Muscle of arm (tissue), 14 donors: Measurements from ENCODE around the gene KCNG3. TPM values are rescaled to one million over a fixed set of nuclear protein-coding genes. Genes with fewer than 3 reads are reported as not detected.
A peak's percentile ranks its signal among the peaks of the same experiment; 100 is the strongest.

Source experiments
- DNase-seq: peaks from one replicate; pipeline ENCODE4 v3.0.0-alpha.2; 2013
- long read RNA-seq, 11 donors: transcript quantifications; one replicate each; lab custom pipeline, GENCODE V29; 2026
- polyA plus RNA-seq, 12 donors: library from polyadenylated mRNA; unstranded; fragments of 120-200 nt; gene quantifications; one replicate each; pipeline ENCODE4 v1.2.1, GENCODE V29; 2013; ENCODE audit not compliant: insufficient read length in 12 of 12

KCNG3 gene, protein sequence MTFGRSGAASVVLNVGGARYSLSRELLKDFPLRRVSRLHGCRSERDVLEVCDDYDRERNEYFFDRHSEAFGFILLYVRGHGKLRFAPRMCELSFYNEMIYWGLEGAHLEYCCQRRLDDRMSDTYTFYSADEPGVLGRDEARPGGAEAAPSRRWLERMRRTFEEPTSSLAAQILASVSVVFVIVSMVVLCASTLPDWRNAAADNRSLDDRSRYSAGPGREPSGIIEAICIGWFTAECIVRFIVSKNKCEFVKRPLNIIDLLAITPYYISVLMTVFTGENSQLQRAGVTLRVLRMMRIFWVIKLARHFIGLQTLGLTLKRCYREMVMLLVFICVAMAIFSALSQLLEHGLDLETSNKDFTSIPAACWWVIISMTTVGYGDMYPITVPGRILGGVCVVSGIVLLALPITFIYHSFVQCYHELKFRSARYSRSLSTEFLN
- polyA plus RNA-seq = under 1 TPM in 2 of 12 donors, not detected in 10; 0.06 TPM
- long read RNA-seq, donor 1 = 0 reads
- long read RNA-seq, donor 2 = 0 reads
- long read RNA-seq, donor 3 = 0 reads
- long read RNA-seq, donor 4 = 0 reads
- long read RNA-seq, donor 5 = 0 reads
- long read RNA-seq, donor 6 = 0 reads
- long read RNA-seq, donor 7 = 0 reads
- long read RNA-seq, donor 8 = 0 reads
- long read RNA-seq, donor 9 = 0 reads
- long read RNA-seq, donor 10 = 0 reads
- long read RNA-seq, donor 11 = 0 reads

DNA sequence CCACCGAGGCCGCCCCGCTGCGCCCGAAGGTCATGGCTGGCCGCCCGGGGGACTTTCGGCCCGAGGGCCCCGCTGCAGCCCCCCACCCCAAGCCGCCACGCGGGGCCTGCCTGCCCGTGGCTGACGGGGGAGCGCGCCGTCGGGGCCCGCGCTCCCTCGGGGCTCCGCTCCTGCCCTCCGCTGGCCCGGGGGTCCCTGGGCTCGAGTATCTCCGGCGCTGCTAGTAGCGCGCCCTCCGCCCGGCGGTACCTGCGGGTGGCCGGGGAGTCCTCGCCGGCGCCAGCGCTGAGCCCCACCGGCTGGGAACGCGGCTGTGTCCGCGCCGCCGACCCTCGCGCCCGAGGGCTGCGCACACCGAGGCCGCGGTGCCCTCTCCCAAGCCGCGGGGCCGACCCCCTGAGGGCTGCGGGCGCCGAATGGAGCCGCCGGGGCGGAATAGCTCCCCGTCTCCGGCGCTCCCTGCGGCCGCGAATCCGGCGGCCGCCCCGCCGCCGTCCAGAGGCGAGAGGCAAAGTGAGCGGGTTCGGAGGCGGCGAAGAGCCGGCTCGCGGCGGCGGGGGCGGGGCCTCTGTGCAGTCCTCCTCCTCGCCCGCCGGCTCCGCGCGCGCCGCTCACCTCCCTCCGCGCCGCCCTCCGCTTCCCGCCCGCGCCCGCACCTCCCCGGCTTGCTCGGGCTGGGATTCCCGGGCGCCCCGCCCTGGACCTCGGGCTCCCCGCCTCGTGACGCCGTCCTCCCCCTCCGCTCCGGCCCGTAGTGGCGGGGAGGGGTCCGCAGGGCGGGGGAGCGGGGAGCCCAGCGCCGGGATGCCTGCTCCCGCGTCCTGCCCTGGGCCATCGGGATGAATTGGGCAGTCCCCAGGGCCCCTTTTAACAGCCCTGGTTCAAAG, at the start of gene KCNG3:
TSS of gene KCNG3 (minus strand) at position 515 of the 887 bp plus-strand sequence. CDS start at position 34, 481 bp downstream.
- DNase-seq = peak; percentile 31

DNA sequence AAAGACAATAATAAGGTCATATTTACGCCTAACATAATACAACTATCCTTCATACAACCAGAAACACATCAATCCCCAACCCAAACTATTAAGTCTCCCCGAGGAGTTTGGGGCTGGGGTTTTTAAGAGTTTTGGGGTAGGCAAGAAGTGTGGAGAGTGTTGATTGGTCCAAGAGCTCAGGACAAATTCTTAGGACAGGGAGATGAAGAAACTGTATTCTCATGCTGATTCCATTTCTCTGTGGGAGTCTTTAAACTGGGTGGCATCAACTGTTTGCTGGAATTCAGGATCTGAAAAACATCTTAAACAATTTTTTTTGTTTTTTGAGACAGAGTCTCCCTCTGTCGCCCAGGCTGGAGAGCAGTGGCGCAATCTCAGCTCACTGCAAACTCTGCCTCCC, 49.1 kb upstream of the KCNG3 start:
- DNase-seq = no peak

DNA sequence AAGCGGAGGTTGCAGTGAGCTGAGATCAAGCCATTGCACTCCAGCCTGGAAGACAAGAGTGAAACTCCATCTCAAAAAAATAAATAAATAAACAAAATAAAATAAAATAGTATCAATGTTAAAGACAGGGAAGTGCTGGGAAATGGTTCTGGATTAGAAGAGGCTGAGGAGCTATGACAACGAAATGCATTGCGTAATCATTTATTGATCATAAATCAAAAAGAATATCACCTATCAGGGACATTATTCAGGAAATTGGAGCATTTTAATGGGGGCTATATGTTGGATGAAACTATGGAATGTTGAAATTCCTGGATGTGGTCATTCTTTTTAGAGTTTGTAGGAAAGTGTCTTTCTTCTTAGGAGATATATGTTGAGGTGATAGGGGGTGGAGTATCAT, 43.7 kb upstream of the KCNG3 start:
- no peak for DNase-seq

DNA sequence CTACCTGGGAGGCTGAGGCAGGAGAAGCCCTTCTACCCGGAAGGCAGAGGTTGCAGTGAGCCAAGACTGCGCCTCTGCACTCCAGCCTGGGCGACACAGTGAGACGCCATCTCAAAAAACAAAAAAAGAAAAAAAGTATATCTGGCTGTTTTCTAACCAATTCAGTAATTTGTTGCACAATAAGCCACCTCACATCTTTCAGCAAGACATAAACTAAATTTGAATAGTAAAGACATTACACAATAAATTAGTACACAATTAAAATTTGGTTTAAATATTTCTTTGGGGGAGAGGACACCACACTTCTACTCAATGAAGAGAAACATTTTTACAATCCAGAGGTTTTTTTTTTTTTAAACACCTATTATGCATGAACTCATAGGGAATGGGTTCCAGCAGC, 38.6 kb upstream of the KCNG3 start:
- no peak for DNase-seq

DNA sequence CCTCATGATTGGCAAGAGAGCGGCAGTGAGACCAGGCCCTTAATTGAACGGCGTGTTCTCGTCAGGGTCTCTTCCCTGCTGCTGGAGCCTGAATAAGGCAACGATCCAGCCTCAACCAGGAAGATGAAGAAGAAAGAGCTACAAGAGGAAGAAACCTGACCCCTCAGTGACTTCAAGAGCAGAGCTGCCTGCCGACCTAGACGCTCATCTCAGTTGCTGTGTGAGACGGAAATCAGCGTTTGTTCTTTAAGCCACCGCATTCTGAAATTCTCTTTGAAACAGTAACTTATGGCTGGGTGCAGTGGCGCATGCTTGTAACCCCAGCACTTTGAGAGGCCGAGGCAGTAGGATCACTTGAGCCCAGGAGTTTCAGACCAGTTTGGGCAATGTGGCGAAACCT, 29.6 kb upstream of the KCNG3 start:
- DNase-seq = no peak

DNA sequence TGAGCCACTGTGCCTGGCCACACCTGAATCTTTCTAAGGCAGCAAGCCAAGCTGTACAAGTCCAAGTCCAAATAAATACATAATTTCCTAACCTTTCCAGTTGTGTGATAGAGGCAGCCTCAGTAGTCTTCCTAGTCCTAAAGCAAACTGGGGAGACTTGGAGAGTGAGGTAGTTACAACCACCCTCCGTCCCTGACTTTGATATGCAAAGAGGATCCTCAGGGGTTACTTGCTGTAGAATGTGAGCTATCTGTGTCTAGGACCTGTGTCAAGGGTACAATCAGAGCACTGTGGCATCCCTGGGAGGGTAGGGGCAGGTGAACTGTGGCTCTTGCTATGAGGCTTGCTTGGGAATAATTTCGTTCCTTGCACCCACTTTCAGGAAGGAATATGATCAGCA, 28.3 kb upstream of the KCNG3 start:
- no peak for DNase-seq

DNA sequence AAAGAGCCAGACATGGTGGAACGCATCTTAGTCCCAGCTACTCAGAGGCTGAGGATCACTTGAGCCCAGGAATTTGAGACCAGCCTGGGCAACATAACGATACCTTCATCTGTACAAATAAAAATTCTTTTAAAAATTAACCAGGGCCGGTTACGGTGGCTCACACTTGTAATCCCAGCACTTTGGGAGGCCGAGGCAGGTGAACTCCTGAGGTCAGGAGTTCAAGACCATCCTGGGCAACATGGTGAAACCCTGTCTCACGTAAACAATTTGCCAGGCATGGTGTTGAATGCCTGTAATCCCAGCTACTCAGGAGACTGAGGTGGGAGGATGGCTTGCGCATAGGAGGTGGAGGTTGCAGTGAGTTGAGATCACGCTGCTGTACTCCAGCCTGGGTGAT, 25.8 kb upstream of the KCNG3 start:
- no peak for DNase-seq

DNA sequence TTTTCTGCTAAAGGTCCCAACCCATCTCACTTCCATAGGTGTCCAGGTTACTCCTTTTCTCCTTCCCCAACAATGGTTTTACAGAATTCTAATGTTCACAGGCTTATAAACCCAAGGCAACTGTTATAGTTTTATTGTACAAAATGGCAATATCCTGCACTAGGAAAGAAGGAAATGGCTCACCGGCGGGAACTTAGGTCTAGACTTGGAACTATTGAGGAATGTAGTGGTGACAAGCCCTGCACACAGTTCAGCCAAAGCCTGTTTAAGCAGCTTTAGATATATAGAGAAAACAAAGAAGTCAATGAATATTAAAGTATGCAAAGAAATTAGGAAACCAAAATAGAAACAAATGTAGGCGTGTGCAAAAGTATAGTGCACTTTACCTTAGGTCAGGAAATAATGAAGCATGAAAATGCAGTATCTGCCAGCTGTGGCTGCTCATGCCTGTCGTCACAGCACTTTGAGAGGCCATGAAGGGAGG, 22.7 kb upstream of the KCNG3 start:
- DNase-seq = no peak

DNA sequence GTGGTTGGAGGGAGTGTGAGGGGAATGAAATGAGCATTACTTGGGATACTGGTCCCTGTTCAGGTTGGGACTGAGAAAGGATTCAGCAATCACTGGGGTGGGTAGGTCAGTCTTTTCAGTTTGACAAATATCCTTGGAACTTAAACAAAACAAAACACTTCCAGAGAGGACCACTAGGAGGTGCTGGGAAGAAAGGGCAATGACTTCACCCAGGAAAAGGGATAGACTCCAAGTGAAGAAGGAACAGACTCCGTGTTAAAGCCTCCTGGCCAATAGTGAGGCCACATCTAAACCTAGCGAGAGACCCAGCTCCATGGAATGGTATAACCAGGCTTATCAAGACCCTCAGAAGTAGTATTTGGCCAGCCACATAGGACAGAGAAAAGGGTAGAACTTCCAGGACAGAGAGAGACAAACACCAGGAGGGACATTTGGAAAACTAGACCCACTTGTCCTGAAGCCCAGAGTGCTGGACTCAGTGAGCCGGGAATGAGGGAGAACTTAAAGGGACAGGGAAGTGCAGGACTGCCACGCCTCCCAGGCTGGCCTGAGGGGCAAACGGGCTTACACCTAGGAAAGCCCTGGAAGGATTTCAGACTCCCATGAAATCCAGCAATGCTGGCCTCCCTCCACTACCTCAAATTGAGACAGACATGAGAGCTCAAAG, 19.6 kb upstream of the KCNG3 start:
- DNase-seq = no peak

DNA sequence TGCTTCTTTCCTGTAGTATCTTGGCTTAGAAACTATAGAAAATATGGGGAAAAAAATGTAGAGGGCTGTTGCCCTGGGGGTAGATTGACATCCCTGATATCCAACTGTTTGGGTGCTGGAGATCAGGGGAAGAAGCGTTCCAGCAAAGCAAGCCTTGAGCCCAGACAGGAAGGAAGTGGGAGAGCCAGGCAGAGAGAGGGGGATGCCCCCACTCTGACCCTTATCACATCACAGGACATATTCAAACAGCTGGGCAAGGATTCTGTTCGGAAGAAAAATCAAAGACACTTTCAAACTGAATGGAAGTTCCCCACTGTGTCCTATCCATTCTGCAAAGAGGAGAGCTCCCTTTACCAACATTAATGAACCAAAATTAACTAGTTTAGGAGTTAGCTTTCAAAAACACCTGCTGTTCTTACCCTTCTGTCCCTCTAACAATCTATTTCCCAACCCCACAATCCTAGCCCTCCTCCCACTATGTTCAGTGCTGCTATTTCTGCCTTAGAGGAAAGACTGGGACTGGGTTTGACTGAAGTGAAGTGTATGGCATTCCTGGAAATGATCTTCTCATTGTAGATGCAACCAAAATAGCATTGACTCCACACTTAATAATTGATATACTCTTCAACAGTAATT, 16.9 kb upstream of the KCNG3 start:
- no peak for DNase-seq

DNA sequence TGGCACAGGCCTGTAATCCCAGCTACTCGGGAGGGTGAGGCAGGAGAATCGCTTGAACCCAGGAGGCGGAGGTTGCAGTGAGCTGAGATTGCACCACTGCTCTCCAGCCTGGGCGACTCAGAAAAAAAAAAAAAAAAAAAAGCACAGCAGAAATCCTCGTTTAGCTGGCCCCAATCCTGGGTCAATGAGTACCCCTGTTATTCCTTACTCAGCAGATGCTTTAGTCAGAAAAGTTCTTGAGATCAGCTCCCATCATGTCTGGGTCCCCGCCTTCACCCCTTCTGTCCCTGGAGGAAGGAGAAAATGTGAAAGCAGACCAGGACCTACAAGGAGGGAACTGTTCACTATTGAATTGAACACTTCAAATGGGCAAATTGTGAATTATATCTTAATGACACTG, 16.4 kb upstream of the KCNG3 start:
- no peak for DNase-seq

DNA sequence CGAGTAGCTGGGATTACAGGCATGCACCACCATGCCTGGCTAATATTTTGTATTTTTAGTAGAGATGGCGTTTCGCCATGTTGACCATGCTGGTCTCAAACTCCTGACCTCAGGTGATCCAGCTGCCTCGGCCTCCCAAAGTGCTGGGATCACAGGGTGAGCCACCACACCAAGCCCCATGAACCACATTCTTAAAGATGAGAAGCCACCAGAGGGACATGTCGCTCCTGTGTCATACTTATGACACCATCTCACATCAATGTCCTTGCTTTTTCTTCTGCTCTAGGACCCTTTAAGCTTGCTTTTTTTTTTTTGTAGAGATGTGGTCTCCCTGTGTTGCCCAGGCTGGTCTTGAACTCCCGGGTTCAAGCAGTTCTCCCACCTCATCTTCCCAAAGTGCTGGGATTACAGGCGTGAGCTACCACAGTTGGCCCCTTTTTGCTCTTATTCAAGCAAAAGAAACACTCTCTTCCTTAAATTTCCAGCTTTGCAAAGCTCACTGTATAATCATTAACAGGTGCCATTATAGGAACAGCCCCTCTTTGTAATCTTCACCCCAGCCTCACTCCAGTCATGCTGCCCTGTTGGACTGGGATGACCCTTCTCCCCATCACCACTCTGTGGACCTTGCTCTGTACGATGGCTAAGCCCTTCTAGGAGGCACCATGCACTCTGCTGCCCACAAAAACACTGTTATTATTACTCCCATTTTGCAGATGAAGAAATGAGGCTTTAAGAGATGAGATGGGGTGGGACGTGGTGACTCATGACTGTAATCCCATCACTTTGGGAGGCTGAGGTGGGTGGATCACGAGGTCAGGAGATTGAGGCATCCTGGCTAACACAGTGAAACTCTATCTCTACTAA, 10.8 kb upstream of the KCNG3 start:
- DNase-seq = no peak

DNA sequence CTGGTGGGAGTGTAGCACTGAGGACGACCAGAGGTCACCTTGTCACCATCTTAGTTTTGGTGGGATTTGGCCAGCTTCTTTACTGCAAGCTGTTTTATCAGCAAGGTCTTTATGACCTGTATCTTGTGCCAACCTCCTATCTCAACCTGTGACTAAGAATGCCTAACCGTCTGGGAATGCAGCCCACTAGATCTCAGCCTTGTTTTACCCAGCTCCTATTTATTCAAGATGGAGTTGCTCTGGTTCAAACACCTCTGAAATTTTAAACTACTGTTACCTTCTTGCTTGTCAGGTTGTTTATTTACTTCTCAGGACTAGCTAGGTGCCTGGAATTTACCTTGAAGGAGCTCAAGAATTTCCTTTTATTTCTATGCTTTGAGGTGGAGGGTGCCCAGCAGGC, 9.5 kb upstream of the KCNG3 start:
- DNase-seq = no peak

DNA sequence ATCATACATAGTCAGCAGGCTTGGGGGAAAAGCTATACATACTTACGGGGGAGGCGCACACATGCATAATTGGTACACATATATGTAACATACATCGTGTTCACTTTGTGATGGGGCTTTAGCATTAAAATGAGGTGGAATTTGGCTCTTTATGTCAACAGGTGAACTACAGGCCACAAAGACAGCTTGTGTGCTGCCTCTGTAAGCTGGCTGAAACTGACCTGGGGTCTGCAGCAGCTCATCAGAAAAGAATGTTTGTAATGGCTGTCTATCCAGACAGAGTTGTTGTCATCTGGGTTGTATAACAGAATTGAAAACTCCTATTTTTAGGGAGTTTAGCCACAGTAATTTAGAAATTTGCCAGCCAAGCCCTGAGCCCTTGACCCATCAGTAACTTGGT, 4.7 kb upstream of the KCNG3 start:
- DNase-seq = no peak

DNA sequence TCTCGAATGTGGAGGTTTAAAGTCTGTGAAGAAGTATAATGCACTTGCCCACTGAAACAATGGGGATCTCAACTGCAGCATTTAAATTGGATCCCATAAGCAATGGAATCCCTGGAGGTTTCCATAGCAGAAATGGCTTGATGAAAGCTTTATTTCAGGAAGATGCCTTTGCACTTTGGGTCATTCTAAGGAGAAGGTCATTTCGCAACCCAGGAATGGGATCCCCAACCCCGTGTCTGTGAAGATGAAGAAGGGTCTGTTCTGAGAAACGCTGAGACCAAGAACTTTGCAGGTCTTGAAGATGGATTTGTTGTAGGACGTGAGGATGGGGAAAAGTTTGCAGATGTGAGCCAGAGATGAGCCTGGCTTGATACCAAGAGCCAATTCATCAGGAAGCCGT, 1.8 kb upstream of the KCNG3 start:
- DNase-seq = no peak

DNA sequence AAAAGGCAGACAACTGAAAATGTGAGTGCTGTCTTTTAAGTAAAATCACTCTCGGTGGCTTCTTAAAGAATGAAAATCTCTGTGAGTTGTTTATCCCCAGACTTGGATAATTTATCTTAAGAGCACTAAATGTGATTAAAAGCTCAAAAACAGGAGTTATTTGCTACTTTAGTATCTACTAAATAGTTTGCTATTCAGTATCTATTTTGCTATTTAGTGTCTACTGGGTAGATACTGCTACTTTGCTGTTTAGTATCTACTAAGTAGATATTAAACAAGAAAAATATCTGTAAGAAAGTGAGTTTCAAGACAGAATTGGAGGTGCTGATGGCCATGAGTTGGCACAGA, 1.4 kb upstream of the KCNG3 start:
- DNase-seq = no peak

DNA sequence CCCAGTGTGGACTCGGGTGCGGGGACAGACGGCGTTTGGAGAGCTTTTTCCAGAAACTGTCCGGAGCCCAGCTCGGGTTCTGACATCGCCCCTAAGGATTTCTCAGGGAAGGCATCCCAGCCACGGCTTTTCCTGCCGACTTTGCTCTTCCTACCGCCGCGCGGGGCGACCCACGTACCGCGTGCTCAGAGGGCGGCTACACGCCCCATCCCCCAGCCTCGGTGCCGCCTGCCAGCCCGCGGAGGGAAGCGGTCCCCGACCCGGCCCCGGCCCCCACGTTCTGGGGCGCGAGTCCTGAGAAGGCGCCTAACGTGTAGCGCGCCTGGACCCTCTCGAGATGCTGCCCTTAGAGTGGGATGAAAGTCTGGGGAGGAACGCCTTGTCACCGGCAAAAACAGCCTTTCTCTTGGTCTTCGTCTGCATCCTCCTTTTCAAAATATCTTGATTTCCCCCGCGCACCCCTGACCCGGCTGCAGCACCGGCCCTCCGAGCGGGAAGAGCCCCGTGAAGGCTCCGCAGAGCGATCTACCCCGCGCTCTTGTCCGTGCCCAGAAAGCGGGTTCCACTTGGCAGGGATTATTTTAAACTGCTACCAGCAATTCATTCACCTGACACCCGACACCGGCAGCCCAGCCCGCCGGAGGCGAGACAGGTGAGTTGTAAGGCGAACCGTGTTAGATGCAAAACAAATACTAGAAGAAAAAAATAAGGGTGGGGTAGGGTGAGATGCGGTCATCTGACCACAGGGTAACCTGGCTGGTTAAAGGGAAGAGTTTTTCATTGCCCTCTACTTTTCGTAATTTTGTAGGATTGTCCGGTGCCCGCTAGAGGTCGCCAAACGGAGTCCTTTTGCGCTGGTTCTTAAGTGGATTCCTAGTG, 812 bp upstream of the KCNG3 start:
- peak; percentile 81 for DNase-seq

DNA sequence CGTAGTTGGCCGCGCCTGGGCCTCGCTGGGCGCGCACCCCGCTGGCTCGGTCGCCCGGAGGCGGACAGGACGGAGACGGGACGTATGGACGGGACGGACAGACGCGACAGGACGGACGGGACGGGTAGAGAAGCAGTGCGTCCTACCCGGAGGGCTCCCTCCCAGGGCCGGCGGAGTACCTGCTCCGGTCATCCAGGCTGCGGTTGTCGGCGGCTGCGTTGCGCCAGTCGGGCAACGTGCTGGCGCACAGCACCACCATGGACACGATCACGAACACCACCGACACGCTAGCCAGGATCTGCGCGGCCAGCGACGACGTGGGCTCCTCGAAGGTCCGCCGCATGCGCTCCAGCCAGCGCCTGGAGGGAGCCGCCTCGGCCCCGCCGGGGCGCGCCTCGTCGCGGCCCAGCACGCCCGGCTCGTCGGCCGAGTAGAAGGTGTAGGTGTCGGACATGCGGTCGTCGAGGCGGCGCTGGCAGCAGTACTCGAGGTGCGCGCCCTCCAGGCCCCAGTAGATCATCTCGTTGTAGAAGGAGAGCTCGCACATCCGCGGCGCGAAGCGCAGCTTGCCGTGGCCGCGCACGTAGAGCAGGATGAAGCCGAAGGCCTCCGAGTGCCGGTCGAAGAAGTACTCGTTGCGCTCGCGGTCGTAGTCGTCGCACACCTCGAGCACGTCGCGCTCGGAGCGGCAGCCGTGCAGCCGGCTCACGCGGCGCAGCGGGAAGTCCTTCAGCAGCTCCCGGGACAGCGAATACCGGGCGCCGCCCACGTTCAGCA, 903 bp downstream of the KCNG3 start:
- peak; percentile 23 for DNase-seq
